Transverse colon (tissue), 3 donors: ENCODE data around the gene KIAA1549.

Experiments
- EP300 ChIP-seq: sonication (generic); formaldehyde crosslinking; IDR thresholded peaks from one replicate; pipeline ENCODE4 v1.6.1; 2017; ENCODE audit warnings: antibody characterized with exemption, low read depth
- POLR2A ChIP-seq: fragments of 450-650 bp; IDR thresholded peaks from one replicate; pipeline ENCODE4 v1.6.1; 2016; ENCODE audit warnings: antibody characterized with exemption, mild to moderate bottlenecking, moderate library complexity
- TF ChIP-seq, protein P1 (sequence below), 5 experiments: fragments of 200-600 bp in 3 of 5; fragments of 450-650 bp in 2 of 5; sonication (generic) in 3 of 5; IDR thresholded peaks; 1 replicate in 2 of 5; 2 replicates in 3 of 5; pipeline ENCODE4 v1.5.1; 2016 to 2017; ENCODE audit warnings: antibody characterized with exemption in 5 of 5, inconsistent platforms in 3 of 5, mild to moderate bottlenecking in 2 of 5, moderate library complexity in 1 of 5

DNA sequence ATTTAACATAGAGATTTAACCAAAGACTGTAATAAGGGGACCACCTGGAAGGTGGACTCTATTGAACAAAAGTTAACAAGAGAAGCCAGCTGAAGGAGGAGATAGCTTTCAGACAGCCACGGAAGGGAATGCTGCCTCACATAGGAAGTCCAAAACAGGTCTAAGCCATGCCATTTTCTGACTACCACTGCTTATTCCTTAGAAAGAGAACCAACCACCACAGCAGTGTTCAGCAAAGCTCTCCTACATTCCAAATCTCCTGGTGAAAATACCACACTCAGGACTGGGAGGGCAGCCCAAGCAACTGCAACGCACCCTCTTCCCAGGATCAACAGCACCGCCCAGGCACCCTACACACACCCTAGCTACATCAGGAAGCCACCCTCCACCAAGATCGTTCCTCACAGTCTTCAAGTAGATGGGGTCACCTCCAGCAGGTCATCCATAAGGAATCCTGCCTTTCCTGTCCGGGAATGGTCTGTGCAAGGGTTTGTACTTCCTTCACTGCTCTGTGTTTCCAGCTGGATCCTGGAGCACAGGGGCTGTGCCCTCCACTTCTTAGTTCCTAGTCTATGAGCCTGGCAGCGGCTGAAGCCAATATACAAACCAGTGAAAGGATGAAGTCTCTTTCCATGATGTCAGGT lies 2.5 kb downstream of the KIAA1549 start:
- TF ChIP-seq, protein P1, sequence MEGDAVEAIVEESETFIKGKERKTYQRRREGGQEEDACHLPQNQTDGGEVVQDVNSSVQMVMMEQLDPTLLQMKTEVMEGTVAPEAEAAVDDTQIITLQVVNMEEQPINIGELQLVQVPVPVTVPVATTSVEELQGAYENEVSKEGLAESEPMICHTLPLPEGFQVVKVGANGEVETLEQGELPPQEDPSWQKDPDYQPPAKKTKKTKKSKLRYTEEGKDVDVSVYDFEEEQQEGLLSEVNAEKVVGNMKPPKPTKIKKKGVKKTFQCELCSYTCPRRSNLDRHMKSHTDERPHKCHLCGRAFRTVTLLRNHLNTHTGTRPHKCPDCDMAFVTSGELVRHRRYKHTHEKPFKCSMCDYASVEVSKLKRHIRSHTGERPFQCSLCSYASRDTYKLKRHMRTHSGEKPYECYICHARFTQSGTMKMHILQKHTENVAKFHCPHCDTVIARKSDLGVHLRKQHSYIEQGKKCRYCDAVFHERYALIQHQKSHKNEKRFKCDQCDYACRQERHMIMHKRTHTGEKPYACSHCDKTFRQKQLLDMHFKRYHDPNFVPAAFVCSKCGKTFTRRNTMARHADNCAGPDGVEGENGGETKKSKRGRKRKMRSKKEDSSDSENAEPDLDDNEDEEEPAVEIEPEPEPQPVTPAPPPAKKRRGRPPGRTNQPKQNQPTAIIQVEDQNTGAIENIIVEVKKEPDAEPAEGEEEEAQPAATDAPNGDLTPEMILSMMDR (IDR thresholded peaks at IDR 0.05) = no peak
- TF ChIP-seq POLR2A = no peak
- no peak for TF ChIP-seq EP300
